Measurements from ENCODE around the gene PRELID3B. TPM values are rescaled to one million over a fixed set of nuclear protein-coding genes. Genes with fewer than 3 reads are reported as not detected.

Gene PRELID3B
- total RNA-seq, 4 donors from 2014 or later: 35.1 to 60.8 (median 40.0) TPM

- Histone ChIP-seq H3K27me3 (no peaks in the 10 kb centered on the region), H3K9me3 (no peaks in the 10 kb centered on the region), H3K27ac (peak overlapping the region in 3 of 4 donors; percentile 88 to 92 (median 90)), H3K4me3 (peak overlapping the region; percentile 67 to 80), H3K36me3 (peaks cover 4 to 58% of the 10 kb centered on the region in 2 donors), H3K4me1 (peaks cover 11 to 45% (median 23%) of the 10 kb centered on the region in 3 donors)
- WGBS, 2 donors (ENCODE audit: low coverage in 1 of 2): 90 to 100% methylated on average over 1 of the region's 1 CpG
- no peak for ATAC-seq
- TF ChIP-seq EP300 (IDR thresholded peaks at IDR 0.05) (no peak), POLR2A (IDR thresholded peaks at IDR 0.05) (no peak), CTCF (IDR thresholded peaks at IDR 0.05) (no peak)
These were observed 9.5 kb downstream of the PRELID3B start for GRCh38 chr20:59033093-59033492.

- ATAC-seq: peak; percentile 3
- Histone ChIP-seq H3K9me3 (no peaks in the 10 kb centered on the region), H3K27ac (peak overlapping the region; percentile 88 to 92 (median 90)), H3K4me3 (peak overlapping the region; percentile 67 to 80), H3K27me3 (no peaks in the 10 kb centered on the region), H3K36me3 (peaks cover 4 to 55% of the 10 kb centered on the region in 2 donors), H3K4me1 (peaks cover 11 to 49% (median 23%) of the 10 kb centered on the region in 3 donors)
- no peak for TF ChIP-seq POLR2A (IDR thresholded peaks at IDR 0.05)
- TF ChIP-seq POLR2AphosphoS5 (IDR thresholded peaks at IDR 0.05): no peak
- TF ChIP-seq EP300 (IDR thresholded peaks at IDR 0.05): no peak
- peak in 3 of 4 experiments; percentile 19 to 52 (median 34) for TF ChIP-seq CTCF (IDR thresholded peaks at IDR 0.05)
- WGBS, 2 donors (ENCODE audit: low coverage in 1 of 2): 0% methylated on average over 1 to 4 of the region's 13 CpGs
These were observed 9.9 kb downstream of the PRELID3B start for GRCh38 chr20:59032713-59033059.

GRCh38 chr20:59032023-59032712 is 10.4 kb downstream of the PRELID3B start, which contains the start of gene ATP5F1E:
Gene ATP5F1E (minus strand): TSS chr20:59032335. CDS start chr20:59032251, 84 bp downstream.
- WGBS, 2 donors (ENCODE audit: low coverage in 1 of 2): 1% methylated on average over 10 of the region's 86 CpGs; no CpG with 5 or more reads in 1 of the 2 donors
- Histone ChIP-seq H3K27me3 (no peaks in the 10 kb centered on the region), H3K4me3 (peak within 1 kb of the TSS; percentile 67 to 80), H3K27ac (peak within 1 kb of the TSS; percentile 88 to 92 (median 90)), H3K4me1 (peaks cover 11 to 54% (median 23%) of the 10 kb centered on the region in 3 donors), H3K9me3 (no peaks in the 10 kb centered on the region), H3K36me3 (peaks cover 4 to 55% of the 10 kb centered on the region in 2 donors)
- peak; percentile 100 for ATAC-seq
- no peak for TF ChIP-seq EP300 (IDR thresholded peaks at IDR 0.05)
- TF ChIP-seq POLR2A (IDR thresholded peaks at IDR 0.05): peak; percentile 92 to 98
- TF ChIP-seq POLR2AphosphoS5 (IDR thresholded peaks at IDR 0.05): peak; percentile 94
- no peak for TF ChIP-seq CTCF (IDR thresholded peaks at IDR 0.05)

- TF ChIP-seq POLR2AphosphoS5 (IDR thresholded peaks at IDR 0.05) (no peak), POLR2A (IDR thresholded peaks at IDR 0.05) (no peak), CTCF (IDR thresholded peaks at IDR 0.05) (no peak), EP300 (IDR thresholded peaks at IDR 0.05) (no peak)
- 13 to 20% methylated on average over 6 to 9 of the region's 13 CpGs for WGBS, 2 donors (ENCODE audit: low coverage in 1 of 2)
- H3K27me3 ChIP-seq: no peaks in the 10 kb centered on the region
- no peak for ATAC-seq
- peak overlapping the region; percentile 51 to 92 (median 90) for H3K27ac ChIP-seq
- peaks cover 11 to 60% (median 23%) of the 10 kb centered on the region in 3 donors for H3K4me1 ChIP-seq
- H3K4me3 ChIP-seq: peak overlapping the region; percentile 67 to 80
- H3K9me3 ChIP-seq: no peaks in the 10 kb centered on the region
- peaks cover 4 to 55% of the 10 kb centered on the region in 2 donors for H3K36me3 ChIP-seq
These were observed 11.0 kb downstream of the PRELID3B start for GRCh38 chr20:59031564-59032022.

All from gastroesophageal sphincter (tissue), 4 donors.